HG03060 (cell line): Measurements from ENCODE around the gene BPIFB6.

Experiments
- ATAC-seq: cut with Tn5 transposase; IDR thresholded peaks from one replicate; pipeline ENCODE4 v1.9.1; 2021; ENCODE audit warnings: low read depth, moderate number of reproducible peaks; ENCODE audit not compliant: unreplicated experiment

BPIFB6 gene

GRCh38 chr20:33082546-33082945 is 51.1 kb downstream of the BPIFB6 start:
- ATAC-seq, result no peak

- ATAC-seq, result no peak
Measured at GRCh38 chr20:33083544-33084340, 52.3 kb downstream of the BPIFB6 start.

GRCh38 chr20:33084722-33085121 is 53.3 kb downstream of the BPIFB6 start:
- ATAC-seq, result no peak

- ATAC-seq, result no peak
Measured at GRCh38 chr20:33086052-33086722, 54.7 kb downstream of the BPIFB6 start.

- ATAC-seq, result no peak
Measured at GRCh38 chr20:33091147-33091546, 59.7 kb downstream of the BPIFB6 start.

- no peak for ATAC-seq
Measured at GRCh38 chr20:33091693-33092092, 60.2 kb downstream of the BPIFB6 start.

- no peak for ATAC-seq
Measured at GRCh38 chr20:33092361-33092760, 60.9 kb downstream of the BPIFB6 start.

- ATAC-seq, result no peak
Measured at GRCh38 chr20:33093074-33093473, 61.6 kb downstream of the BPIFB6 start.

- no peak for ATAC-seq
Measured at GRCh38 chr20:33093582-33093981, 62.1 kb downstream of the BPIFB6 start.
